Astrocyte (in vitro differentiated cells and primary cell): ENCODE results near the gene NEU1.

ENCODE experiments used
- CTCF ChIP-seq: IDR thresholded peaks from 2 replicates; pipeline ENCODE4 v1.5.1; 2011; ENCODE audit warnings: low read depth, mild to moderate bottlenecking, inconsistent platforms, low read length, moderate library complexity; ENCODE audit not compliant: insufficient read depth
- EZH2 ChIP-seq: IDR thresholded peaks from 2 replicates; pipeline ENCODE4 v1.6.1; 2012; ENCODE audit warnings: mild to moderate bottlenecking, low read length, inconsistent platforms; ENCODE audit not compliant: insufficient read depth

GRCh38 chr6:31859923-31860322, 2.7 kb downstream of the NEU1 start:
- no peak for TF ChIP-seq CTCF
- TF ChIP-seq EZH2, result no peak
